Ovary (tissue), 9 donors: Measurements from ENCODE around the gene C1orf21. TPM values are rescaled to one million over a fixed set of nuclear protein-coding genes. Genes with fewer than 3 reads are reported as not detected.

ENCODE experiments used
- DNase-seq, 5 donors: peaks; one replicate each; pipeline ENCODE4 v3.0.0-alpha.2; 2019 to 2020
- H3K27ac ChIP-seq, 2 donors: fragments of 200-600 bp; one replicate each; pipeline versions ENCODE4 v1.5.1 to v1.8.0; 2019 to 2022
- H3K27me3 ChIP-seq: fragments of 200-600 bp; one replicate; pipeline ENCODE4 v1.8.0; 2022
- H3K36me3 ChIP-seq: fragments of 200-600 bp; sonication (generic); one replicate; pipeline ENCODE4 v1.5.1; 2019
- H3K4me1 ChIP-seq: one replicate; pipeline ENCODE4 v1.8.1; 2013; ENCODE audit warnings: mild to moderate bottlenecking, moderate library complexity; ENCODE audit not compliant: insufficient read depth
- H3K4me3 ChIP-seq: fragments of 200-600 bp; sonication (generic); one replicate; pipeline ENCODE4 v1.5.1; 2017
- H3K9me3 ChIP-seq, 2 donors: fragments of 200-600 bp in 1 of 2; sonication (generic) in 1 of 2; one replicate each; pipeline versions ENCODE4 v1.5.1 to v1.8.1; 2013 to 2019; ENCODE audit warnings: mild to moderate bottlenecking in 1 of 2, moderate library complexity in 1 of 2
- CTCF ChIP-seq, 3 donors: fragments of 450-650 bp in 2 of 3; fragments of 200-600 bp in 1 of 3; IDR thresholded peaks; one replicate each; pipeline versions ENCODE4 v1.5.1 to v1.8.0; 2016 to 2022; ENCODE audit warnings: antibody characterized with exemption in 3 of 3, mild to moderate bottlenecking in 1 of 3
- EP300 ChIP-seq: sonication (generic); formaldehyde crosslinking; IDR thresholded peaks from one replicate; pipeline ENCODE4 v1.6.1; 2017; ENCODE audit warnings: antibody characterized with exemption
- POLR2A ChIP-seq: fragments of 450-650 bp; IDR thresholded peaks from one replicate; pipeline ENCODE4 v1.6.1; 2017; ENCODE audit warnings: antibody characterized with exemption, mild to moderate bottlenecking, moderate library complexity
- WGBS, 3 donors: extraction: QIAGEN DNeasy Blood & Tissue Kit in 1 of 3; methylation state at CpG; one replicate each; pipeline versions ENCODE4 v1.1.5 to v1.1.7; 2013 to 2017; 5-methylcytosine and 5-hydroxymethylcytosine counted together
- intact Hi-C, 4 donors: fragments of 100-400 bp; cut with DNase I; formaldehyde crosslinking; loops; one replicate each; pipeline versions ENCODE4 v1.11.0 to v1.15.1; 2022 to 2023
- polyA plus RNA-seq, 2 donors: library from polyadenylated mRNA; stranded (reverse); fragments of 200-250 nt in 1 of 2; fragments of 350-450 nt in 1 of 2; fragmentation: Illumina TruSeq in 1 of 2; extraction: RNeasy Lipid Tissue Mini Kit (QIAGEN cat#74804) in 1 of 2; gene quantifications; one replicate each; pipeline ENCODE4 v1.2.3, GENCODE V29; 2013 to 2014
- total RNA-seq, 7 donors: library from RNA; depleted of rRNA in 2 of 7; stranded (reverse); fragments of >200 nt in 2 of 7; fragmentation: NEBNext Ultra II Directional in 3 of 7; extraction: Animal tissue kit (Norgen Biotek cat#: 25700) in 3 of 7; gene quantifications; one replicate each; pipeline versions ENCODE4 v1.1.0 to v1.2.4, GENCODE V29; 2016 to 2023
- donor health status: DM: no; HTN: no; CAD: no; lungs with moderate emphysema.
- donor health status: DM: no; HTN: no; CAD: no.
- donor health status: Bipolar disorder and iron deficiency.
- donor health status: DM: yes; HTN: yes; CAD: no.
- donor health status: DM: no; HTN: no; CAD: no.
- donor health status: DM: yes; HTN: yes; CAD: no.

The C1orf21 gene
- total and polyA plus RNA-seq, 9 donors = 22.9 to 108 (median 59.4) TPM

GRCh38 chr1:184656221-184656620, 269.4 kb downstream of the C1orf21 start:
- intact Hi-C loops = no loop called here
- H3K9me3 ChIP-seq = no peaks in the 10 kb centered on the region
- no peaks in the 10 kb centered on the region for H3K36me3 ChIP-seq
- WGBS, 3 donors = 77 to 96% (median 91%) methylated on average over 2 of the region's 2 CpGs
- no peak for TF ChIP-seq POLR2A
- TF ChIP-seq CTCF (IDR thresholded peaks at IDR 0.05) = no peak
- no peak for TF ChIP-seq EP300
- H3K4me1 ChIP-seq = no peaks in the 10 kb centered on the region
- no peak overlapping the region for H3K4me3 ChIP-seq
- DNase-seq = no peak
- no peaks in the 10 kb centered on the region for H3K27me3 ChIP-seq
- no peak overlapping the region for H3K27ac ChIP-seq

GRCh38 chr1:184658055-184658454, 271.2 kb downstream of the C1orf21 start:
- H3K4me3 ChIP-seq = no peak overlapping the region
- TF ChIP-seq CTCF (IDR thresholded peaks at IDR 0.05) (no peak), EP300 (no peak), POLR2A (no peak)
- no peak for DNase-seq
- no peaks in the 10 kb centered on the region for H3K4me1 ChIP-seq
- intact Hi-C loops = no loop called here
- no peaks in the 10 kb centered on the region for H3K9me3 ChIP-seq
- no peak overlapping the region for H3K27ac ChIP-seq
- H3K36me3 ChIP-seq = no peaks in the 10 kb centered on the region
- H3K27me3 ChIP-seq = no peaks in the 10 kb centered on the region
- WGBS, 3 donors = 94 to 96% (median 95%) methylated on average over 2 of the region's 2 CpGs

GRCh38 chr1:184660462-184661191, 273.8 kb downstream of the C1orf21 start:
- H3K4me3 ChIP-seq = no peak overlapping the region
- H3K27ac ChIP-seq = no peak overlapping the region
- intact Hi-C loops = loop anchor here in 3 of 4 donors (5.0 to 10.0 kb wide), 6 partner anchors 93 to 586 kb away; partner anchors contain the start of gene C1orf21 (in 2 of the 3)
- DNase-seq = no peak
- no peaks in the 10 kb centered on the region for H3K9me3 ChIP-seq
- TF ChIP-seq CTCF (IDR thresholded peaks at IDR 0.05) (no peak), POLR2A (no peak), EP300 (no peak)
- H3K27me3 ChIP-seq = no peaks in the 10 kb centered on the region
- 93 to 100% (median 96%) methylated on average over 2 of the region's 2 CpGs for WGBS, 3 donors
- H3K4me1 ChIP-seq = no peaks in the 10 kb centered on the region
- no peaks in the 10 kb centered on the region for H3K36me3 ChIP-seq

- TF ChIP-seq CTCF (IDR thresholded peaks at IDR 0.05) = no peak
- TF ChIP-seq EP300 = no peak
- no peak for TF ChIP-seq POLR2A
- no peak for DNase-seq
- intact Hi-C loops = loop anchor here in 3 of 4 donors (5.0 to 10.0 kb wide), 6 partner anchors 94 to 587 kb away; partner anchors contain the start of gene C1orf21 (in 2 of the 3)
- WGBS, 3 donors = 0 to 56% (median 44%) methylated on average over 1 of the region's 1 CpG
- Histone ChIP-seq H3K36me3 (no peaks in the 10 kb centered on the region), H3K27me3 (no peaks in the 10 kb centered on the region), H3K4me3 (no peak overlapping the region), H3K9me3 (no peaks in the 10 kb centered on the region), H3K4me1 (no peaks in the 10 kb centered on the region), H3K27ac (no peak overlapping the region)
Observed at GRCh38 chr1:184661801-184662200, 275.0 kb downstream of the C1orf21 start.
